Measurements from ENCODE around the gene KRTCAP2. TPM values are rescaled to one million over a fixed set of nuclear protein-coding genes. Genes with fewer than 3 reads are reported as not detected.
"Not testable (repeated sequence)": the region's sequence is repeated elsewhere in the genome, so short reads cannot be mapped to it uniquely, and the experiment has no call there.

KRTCAP2 gene
- total RNA-seq, 1 donor from 2014 or later, result 128 TPM

GRCh38 chr1:155182052-155182550, 9.0 kb upstream of the KRTCAP2 start:
- no peak for DNase-seq

GRCh38 chr1:155181371-155182051, 8.4 kb upstream of the KRTCAP2 start:
- no peak for DNase-seq

- DNase-seq, result no peak
These were observed 6.3 kb upstream of the KRTCAP2 start for GRCh38 chr1:155179112-155180031.

- no peak for DNase-seq
These were observed 5.5 kb upstream of the KRTCAP2 start for GRCh38 chr1:155178441-155179111.

- no peak for DNase-seq
These were observed 4.8 kb upstream of the KRTCAP2 start for GRCh38 chr1:155177918-155178281.

- DNase-seq, result no peak
These were observed 4.3 kb upstream of the KRTCAP2 start for GRCh38 chr1:155177192-155177917.

- DNase-seq, result peak; percentile 87
These were observed 3.5 kb upstream of the KRTCAP2 start for GRCh38 chr1:155176544-155177071.

GRCh38 chr1:155175927-155176371, 2.8 kb upstream of the KRTCAP2 start:
- no peak for DNase-seq

- no peak for DNase-seq
These were observed 2.3 kb upstream of the KRTCAP2 start for GRCh38 chr1:155175281-155175926.

- peak; percentile 36 for DNase-seq
These were observed 1.5 kb upstream of the KRTCAP2 start for GRCh38 chr1:155174324-155175280.

GRCh38 chr1:155173478-155174323, 597 bp upstream of the KRTCAP2 start, which contains the start of gene TRIM46:
Gene TRIM46 (plus strand): TSS chr1:155173849. CDS start chr1:155173967, 118 bp downstream.
- peak; percentile 58 for DNase-seq

- no peak for DNase-seq
These were observed 1.0 kb downstream of the KRTCAP2 start for GRCh38 chr1:155171836-155172731.

GRCh38 chr1:155170806-155171205, 2.3 kb downstream of the KRTCAP2 start:
- DNase-seq, result no peak

GRCh38 chr1:155170101-155170785, 2.9 kb downstream of the KRTCAP2 start:
- no peak for DNase-seq

GRCh38 chr1:155169541-155169940, 3.6 kb downstream of the KRTCAP2 start:
- DNase-seq, result no peak

- no peak for DNase-seq
These were observed 4.5 kb downstream of the KRTCAP2 start for GRCh38 chr1:155168456-155169210.

GRCh38 chr1:155168105-155168445, 5.0 kb downstream of the KRTCAP2 start:
- DNase-seq, result not testable (repeated sequence)
